ENCODE data around the gene LRRC31.

GRCh38 chr3:169857811-169858210 lies 11.9 kb downstream of the LRRC31 start:
- TF ChIP-seq CTCF (IDR thresholded peaks at IDR 0.05): no peak
- TF ChIP-seq POLR2A (IDR thresholded peaks at IDR 0.05): no peak

Data from thyroid gland (tissue), 4 donors.